ENCODE results near the gene FOXK1. TPM values are rescaled to one million over a fixed set of nuclear protein-coding genes. Genes with fewer than 3 reads are reported as not detected.
A peak's percentile ranks its signal among the peaks of the same experiment; 100 is the strongest.

Gene FOXK1
- total and polyA plus RNA-seq, 9 of the 15 experiments (the other 6 are each of a cell fraction or from before 2014, with no cell fraction given): 0.32 to 45.5 (median 8.1) TPM

DNA sequence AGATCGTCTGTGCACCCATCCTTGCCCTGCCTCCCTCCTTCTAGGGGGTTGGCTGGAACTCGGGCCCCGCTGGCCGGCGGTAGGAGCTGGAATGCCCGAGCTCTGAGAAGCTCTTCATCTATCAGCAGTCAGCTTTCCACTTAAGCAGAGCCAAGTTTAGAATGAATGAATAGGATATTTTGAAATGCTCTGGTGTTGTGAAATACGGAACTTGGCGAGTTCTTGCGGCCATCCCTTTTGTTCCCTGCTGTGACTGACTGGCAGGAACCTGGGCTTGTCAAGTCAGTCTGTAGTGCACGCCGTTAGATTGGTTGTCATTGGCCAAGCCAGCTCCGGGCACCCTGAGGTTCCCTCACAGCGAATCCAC, 33.3 kb downstream of the FOXK1 start (continued):
- no peak for TF ChIP-seq STAT5B (CRISPR knock-in tag; IDR thresholded peaks at IDR 0.05)
- TF ChIP-seq TOE1 (IDR thresholded peaks at IDR 0.05; ENCODE audit: borderline replicate concordance): no peak
- TF ChIP-seq TOE1 (CRISPR knock-in tag; IDR thresholded peaks at IDR 0.05; ENCODE audit: borderline replicate concordance, low read depth): no peak
- no peak for TF ChIP-seq PRDM10 (IDR thresholded peaks at IDR 0.05; ENCODE audit: partially characterized antibody)
- no peak for TF ChIP-seq ZBTB8A (IDR thresholded peaks at IDR 0.05; ENCODE audit: partially characterized antibody)

DNA sequence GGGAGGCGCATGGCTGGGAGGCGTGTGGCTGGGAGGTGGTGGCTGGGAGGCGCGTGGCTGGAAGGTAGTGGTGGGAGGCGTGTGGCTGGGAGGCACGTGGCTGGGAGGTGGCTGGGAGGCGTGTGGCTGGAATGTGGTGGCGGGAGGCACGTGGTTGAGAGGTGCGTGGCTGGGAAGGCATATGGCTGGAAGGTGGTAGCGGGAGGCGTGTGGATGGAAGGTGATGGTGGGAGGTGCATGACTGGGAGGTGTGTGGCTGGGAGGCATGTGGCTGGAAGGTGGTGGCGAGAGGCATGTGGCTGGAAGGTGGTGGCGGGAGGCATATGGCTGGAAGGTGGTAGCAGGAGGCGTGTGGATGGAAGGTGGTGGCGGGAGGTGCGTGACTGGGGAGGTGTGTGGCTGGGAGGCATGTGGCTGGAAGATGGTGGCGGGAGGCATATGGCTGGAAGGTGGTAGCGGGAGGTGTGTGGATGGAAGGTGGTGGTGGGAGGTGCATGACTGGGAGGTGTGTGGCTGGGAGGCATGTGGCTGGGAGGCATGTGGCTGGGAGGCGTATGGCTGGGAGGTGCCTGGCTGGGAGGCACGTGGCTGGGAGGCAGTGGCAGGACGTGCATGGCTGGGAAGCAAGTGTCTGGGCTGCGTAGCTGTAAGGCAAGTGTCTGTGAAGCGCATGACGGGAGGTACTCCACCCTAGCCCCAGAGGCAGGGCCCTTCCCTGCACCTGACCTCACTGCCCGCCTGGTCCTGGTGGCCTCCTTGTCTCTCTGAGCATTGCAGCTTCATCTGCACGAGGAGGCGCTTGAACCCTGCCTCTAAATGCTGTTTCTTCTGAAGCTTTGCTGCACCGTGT, 35.1 kb downstream of the FOXK1 start:
- intact Hi-C loops (cut with micrococcal nuclease) (no loop called here), in situ Hi-C loops (cut with MboI) (no loop called here)
- no peak overlapping the region for H2AFZ ChIP-seq (ENCODE audit: low read depth, low read length)
- peaks cover 19% of the 10 kb centered on the region for H4K20me1 ChIP-seq (replicated peaks; ENCODE audit: control insufficient read depth, insufficient read depth, low read length)
- peaks cover 4% of the 10 kb centered on the region; the same call in 1 of the 2 replicates for H3K9me3 ChIP-seq (replicated peaks; ENCODE audit: control insufficient read depth, insufficient read depth, low read depth, low read length)
- DNase-seq (ENCODE audit: extremely low read depth in 1 of 4, low spot score in 3 of 4) (no peak), FAIRE-seq (no peak), ATAC-seq (no peak)
- H3K4me1 ChIP-seq (replicated peaks in 1 of 2; ENCODE audit: control insufficient read depth in 2 of 2, insufficient read depth in 2 of 2, low read length in 2 of 2): peaks cover 10 to 26% of the 10 kb centered on the region in 2 experiments; a peak in 4 of 5 replicates
- peaks cover 76% of the 10 kb centered on the region for H3K79me2 ChIP-seq (ENCODE audit: control insufficient read depth, insufficient read depth, low read length)
- no peaks in the 10 kb centered on the region for H3K27me3 ChIP-seq (ENCODE audit: control insufficient read depth in 2 of 2, insufficient read depth in 2 of 2, low read length in 2 of 2)
- H3K9ac ChIP-seq (ENCODE audit: insufficient read depth in 1 of 2, low read depth in 2 of 2, low read length in 2 of 2): peak overlapping the region in 1 of 2 experiments; percentile 66; a peak in 1 of 4 replicates
- no peak overlapping the region for H3K4me3 ChIP-seq
- ChIA-PET CTCF (ENCODE audit: low intra/inter-chr PET ratio) (no interaction called here), POLR2A (no interaction called here)
- peaks cover 33% of the 10 kb centered on the region; the same call in 2 of the 3 replicates for H3K36me3 ChIP-seq (ENCODE audit: control insufficient read depth, insufficient read depth, low read length)
- BruUV-seq (replicated peaks): no TSS peak
- H3K4me2 ChIP-seq (ENCODE audit: insufficient read depth, low read length): no peak overlapping the region
- H3K27ac ChIP-seq (ENCODE audit: extremely low read depth, low read depth, low read length): no peak overlapping the region
- peaks cover 5% of the 10 kb centered on the region for H3K9me1 ChIP-seq (ENCODE audit: control insufficient read depth, insufficient read depth, low read length)
- 89% methylated on average over 25 of the region's 29 CpGs for WGBS (ENCODE audit: insufficient coverage, low coverage, missing lambda C conversion rate)
- TF ChIP-seq MCM5 (IDR thresholded peaks at IDR 0.05; ENCODE audit: low read depth) (no peak), MXI1 (IDR thresholded peaks at IDR 0.05; ENCODE audit: low read depth, low read length) (no peak), RBM22 (IDR thresholded peaks at IDR 0.05; ENCODE audit: low read depth, low read length, poor library complexity, severe bottlenecking) (peak; percentile 66), SAP30 (IDR thresholded peaks at IDR 0.05; ENCODE audit: borderline replicate concordance, insufficient read depth, low read depth, low read length, poor library complexity, severe bottlenecking) (no peak), CHD1 (IDR thresholded peaks at IDR 0.05; ENCODE audit: low read length) (no peak), SPI1 (IDR thresholded peaks at IDR 0.05; ENCODE audit: borderline replicate concordance, low read depth, low read length) (no peak), TRIM28 (IDR thresholded peaks at IDR 0.05) (no peak), HNRNPL (IDR thresholded peaks at IDR 0.05; ENCODE audit: low read depth, low read length) (no peak), ZFP36 (IDR thresholded peaks at IDR 0.05; ENCODE audit: low read depth, low read length, partially characterized antibody) (no peak)
- TF ChIP-seq, protein P1, sequence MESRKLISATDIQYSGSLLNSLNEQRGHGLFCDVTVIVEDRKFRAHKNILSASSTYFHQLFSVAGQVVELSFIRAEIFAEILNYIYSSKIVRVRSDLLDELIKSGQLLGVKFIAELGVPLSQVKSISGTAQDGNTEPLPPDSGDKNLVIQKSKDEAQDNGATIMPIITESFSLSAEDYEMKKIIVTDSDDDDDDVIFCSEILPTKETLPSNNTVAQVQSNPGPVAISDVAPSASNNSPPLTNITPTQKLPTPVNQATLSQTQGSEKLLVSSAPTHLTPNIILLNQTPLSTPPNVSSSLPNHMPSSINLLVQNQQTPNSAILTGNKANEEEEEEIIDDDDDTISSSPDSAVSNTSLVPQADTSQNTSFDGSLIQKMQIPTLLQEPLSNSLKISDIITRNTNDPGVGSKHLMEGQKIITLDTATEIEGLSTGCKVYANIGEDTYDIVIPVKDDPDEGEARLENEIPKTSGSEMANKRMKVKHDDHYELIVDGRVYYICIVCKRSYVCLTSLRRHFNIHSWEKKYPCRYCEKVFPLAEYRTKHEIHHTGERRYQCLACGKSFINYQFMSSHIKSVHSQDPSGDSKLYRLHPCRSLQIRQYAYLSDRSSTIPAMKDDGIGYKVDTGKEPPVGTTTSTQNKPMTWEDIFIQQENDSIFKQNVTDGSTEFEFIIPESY (CRISPR knock-in tag; IDR thresholded peaks at IDR 0.05): peak; percentile 91

Measured in K562 (cell line).